Body of pancreas (tissue), 4 donors: ENCODE results near the gene C10orf90. TPM values are rescaled to one million over a fixed set of nuclear protein-coding genes. Genes with fewer than 3 reads are reported as not detected.

ENCODE experiments used
- ATAC-seq: fragments of 150-250 bp; one replicate; pipeline ENCODE4 v1.9.1; 2016
- DNase-seq, 4 donors: peaks; one replicate each; pipeline ENCODE4 v3.0.0-alpha.2; 2019
- H3K27ac ChIP-seq, 4 donors: fragments of 200-600 bp; sonication (generic); 1 replicate in 3 of 4; 2 replicates in 1 of 4; pipeline versions ENCODE4 v1.5.1 to v1.6.1; 2016 to 2019; ENCODE audit warnings: mild to moderate bottlenecking in 1 of 4, mixed read lengths in 1 of 4, moderate library complexity in 1 of 4
- H3K27me3 ChIP-seq, 2 donors: fragments of 200-600 bp; sonication (generic); one replicate each; pipeline ENCODE4 v1.6.0; 2016; ENCODE audit warnings: mild to moderate bottlenecking in 1 of 2
- H3K36me3 ChIP-seq, 2 donors: fragments of 200-600 bp; sonication (generic); replicated peaks in 1 of 2; 2 replicates each; pipeline ENCODE4 v1.5.1; 2016; ENCODE audit warnings: low read depth in 2 of 2; ENCODE audit not compliant: insufficient read depth in 1 of 2
- H3K4me1 ChIP-seq: fragments of 200-600 bp; sonication (generic); one replicate; pipeline ENCODE4 v1.6.0; 2016
- H3K4me3 ChIP-seq, 2 donors: fragments of 200-600 bp; sonication (generic); 1 replicate in 1 of 2; 2 replicates in 1 of 2; pipeline ENCODE4 v1.5.1; 2016 to 2019
- H3K9me3 ChIP-seq, 3 donors: fragments of 200-600 bp; sonication (generic); 1 replicate in 2 of 3; 2 replicates in 1 of 3; pipeline ENCODE4 v1.5.1; 2016
- POLR2A ChIP-seq, 3 donors: fragments of 450-650 bp; IDR thresholded peaks; one replicate each; pipeline ENCODE4 v1.6.1; 2016; ENCODE audit warnings: antibody characterized with exemption in 3 of 3, mild to moderate bottlenecking in 2 of 3
- WGBS, 2 donors: methylation state at CpG; one replicate each; pipeline ENCODE4 v1.1.5; 2017; 5-methylcytosine and 5-hydroxymethylcytosine counted together
- intact Hi-C: fragments of 100-400 bp; cut with DNase I; formaldehyde crosslinking; loops from one replicate; pipeline ENCODE4 v1.15.1; 2023
- total RNA-seq, 2 donors: library from RNA; depleted of rRNA; stranded (reverse); fragments of >200 nt; gene quantifications; one replicate each; pipeline ENCODE4 v1.1.0, GENCODE V29; 2016
- TF ChIP-seq, protein P1 (sequence below), 7 experiments: fragments of 450-650 bp in 4 of 7; fragments of 200-600 bp in 3 of 7; sonication (generic) in 3 of 7; IDR thresholded peaks; one replicate each; pipeline ENCODE4 v1.5.1; 2016 to 2019; ENCODE audit warnings: antibody characterized with exemption in 7 of 7

The C10orf90 gene
- total RNA-seq, 2 donors from 2014 or later: not detected

GRCh38 chr10:126421756-126422256 lies 248.7 kb downstream of the C10orf90 start:
- peaks cover 0 to 6% (median 0%) of the 10 kb centered on the region in 3 donors for H3K9me3 ChIP-seq
- H3K27me3 ChIP-seq: no peaks in the 10 kb centered on the region
- H3K27ac ChIP-seq: no peak overlapping the region
- DNase-seq (no peak), ATAC-seq (no peak)
- H3K4me1 ChIP-seq: no peaks in the 10 kb centered on the region
- no peaks in the 10 kb centered on the region for H3K36me3 ChIP-seq
- intact Hi-C loops: no loop called here
- H3K4me3 ChIP-seq: no peak overlapping the region
- WGBS, 2 donors: 69 to 76% methylated on average over 10 of the region's 10 CpGs
- TF ChIP-seq, protein P1, sequence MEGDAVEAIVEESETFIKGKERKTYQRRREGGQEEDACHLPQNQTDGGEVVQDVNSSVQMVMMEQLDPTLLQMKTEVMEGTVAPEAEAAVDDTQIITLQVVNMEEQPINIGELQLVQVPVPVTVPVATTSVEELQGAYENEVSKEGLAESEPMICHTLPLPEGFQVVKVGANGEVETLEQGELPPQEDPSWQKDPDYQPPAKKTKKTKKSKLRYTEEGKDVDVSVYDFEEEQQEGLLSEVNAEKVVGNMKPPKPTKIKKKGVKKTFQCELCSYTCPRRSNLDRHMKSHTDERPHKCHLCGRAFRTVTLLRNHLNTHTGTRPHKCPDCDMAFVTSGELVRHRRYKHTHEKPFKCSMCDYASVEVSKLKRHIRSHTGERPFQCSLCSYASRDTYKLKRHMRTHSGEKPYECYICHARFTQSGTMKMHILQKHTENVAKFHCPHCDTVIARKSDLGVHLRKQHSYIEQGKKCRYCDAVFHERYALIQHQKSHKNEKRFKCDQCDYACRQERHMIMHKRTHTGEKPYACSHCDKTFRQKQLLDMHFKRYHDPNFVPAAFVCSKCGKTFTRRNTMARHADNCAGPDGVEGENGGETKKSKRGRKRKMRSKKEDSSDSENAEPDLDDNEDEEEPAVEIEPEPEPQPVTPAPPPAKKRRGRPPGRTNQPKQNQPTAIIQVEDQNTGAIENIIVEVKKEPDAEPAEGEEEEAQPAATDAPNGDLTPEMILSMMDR (IDR thresholded peaks at IDR 0.05): no peak
- TF ChIP-seq POLR2A (IDR thresholded peaks at IDR 0.05): no peak

- Histone ChIP-seq H3K4me1 (no peaks in the 10 kb centered on the region), H3K27me3 (no peaks in the 10 kb centered on the region), H3K9me3 (peaks cover 0 to 6% (median 0%) of the 10 kb centered on the region in 3 donors), H3K27ac (no peak overlapping the region), H3K36me3 (no peaks in the 10 kb centered on the region), H3K4me3 (no peak overlapping the region)
- ATAC-seq (no peak), DNase-seq (no peak)
- intact Hi-C loops: no loop called here
- WGBS, 2 donors: 58 to 60% methylated on average over 12 of the region's 12 CpGs
- TF ChIP-seq, protein P1 (IDR thresholded peaks at IDR 0.05): no peak
- no peak for TF ChIP-seq POLR2A (IDR thresholded peaks at IDR 0.05)
Measured at GRCh38 chr10:126420567-126421300, 249.8 kb downstream of the C10orf90 start.

DNA sequence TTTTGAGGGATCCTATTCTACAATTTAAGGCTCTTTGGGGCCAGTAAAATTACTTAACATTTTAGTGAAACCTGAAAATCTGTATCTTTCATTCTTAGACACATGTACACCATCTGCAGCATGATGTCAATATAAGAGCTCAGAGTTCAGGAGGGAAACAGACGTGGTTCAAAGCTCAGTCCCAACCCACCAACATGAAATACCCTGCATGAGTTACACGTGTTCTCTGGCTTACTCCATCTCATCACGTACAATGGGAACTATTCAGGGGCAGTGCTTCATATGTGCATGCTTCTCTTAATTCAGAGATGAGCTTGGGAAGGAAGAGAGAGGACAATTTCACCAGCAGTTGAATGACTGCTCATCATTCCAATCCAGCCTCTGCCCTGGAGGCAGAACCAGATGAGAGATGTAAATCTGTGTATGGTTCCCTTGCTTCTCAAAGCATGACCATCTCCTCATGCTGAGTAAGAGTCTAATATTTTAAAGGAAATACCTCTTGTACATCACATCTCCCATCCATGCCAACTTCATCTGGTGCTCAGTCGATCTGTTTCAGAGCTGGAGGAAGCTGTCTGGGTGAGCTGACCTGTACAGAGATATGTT lies 253.2 kb downstream of the C10orf90 start:
- Histone ChIP-seq H3K36me3 (no peaks in the 10 kb centered on the region), H3K9me3 (no peaks in the 10 kb centered on the region), H3K4me1 (no peaks in the 10 kb centered on the region), H3K4me3 (no peak overlapping the region), H3K27me3 (no peaks in the 10 kb centered on the region), H3K27ac (no peak overlapping the region)
- intact Hi-C loops: no loop called here
- TF ChIP-seq, protein P1 (IDR thresholded peaks at IDR 0.05): no peak
- TF ChIP-seq POLR2A (IDR thresholded peaks at IDR 0.05): no peak
- 58 to 60% methylated on average over 4 of the region's 4 CpGs for WGBS, 2 donors
- no peak for DNase-seq
- no peak for ATAC-seq

GRCh38 chr10:126409821-126410220 lies 260.7 kb downstream of the C10orf90 start:
- WGBS, 2 donors: 55 to 57% methylated on average over 6 of the region's 6 CpGs
- H3K27ac ChIP-seq: no peak overlapping the region
- no peaks in the 10 kb centered on the region for H3K27me3 ChIP-seq
- no peaks in the 10 kb centered on the region for H3K36me3 ChIP-seq
- ATAC-seq (no peak), DNase-seq (no peak)
- H3K9me3 ChIP-seq: no peaks in the 10 kb centered on the region
- intact Hi-C loops: no loop called here
- H3K4me3 ChIP-seq: no peak overlapping the region
- no peaks in the 10 kb centered on the region for H3K4me1 ChIP-seq
- no peak for TF ChIP-seq POLR2A (IDR thresholded peaks at IDR 0.05)
- TF ChIP-seq, protein P1 (IDR thresholded peaks at IDR 0.05): no peak
